MCF 10A (cell line): ENCODE data around the gene NR1D2. TPM values are rescaled to one million over a fixed set of nuclear protein-coding genes. Genes with fewer than 3 reads are reported as not detected.
"Not testable (repeated sequence)": the region's sequence is repeated elsewhere in the genome, so short reads cannot be mapped to it uniquely, and the experiment has no call there.

Experiments used
- BruUV-seq: library from RNA; stranded (reverse); fragments of 400-500 nt; replicated peaks from 2 replicates; lab custom pipeline; 2021; lab: Mats Ljungman, UMichigan
- CTCF ChIA-PET: fragments of 300-600 bp; sonication (Branson Sonifier 250); formaldehyde crosslinking; extraction: SDS; loops from one replicate; lab custom pipeline; 2021; ENCODE audit warnings: antibody characterized with exemption, inconsistent platforms; lab: Yijun Ruan, JAX
- POLR2A ChIA-PET: fragments of 300-600, 350-650 bp; sonication (Branson Sonifier 250); formaldehyde crosslinking; extraction: SDS; loops from one replicate; lab custom pipeline; 2020; ENCODE audit warnings: antibody characterized with exemption, inconsistent platforms; lab: Yijun Ruan, JAX
- DNase-seq: peaks from one replicate; pipeline ENCODE4 v3.0.0-alpha.2; 2018; ENCODE audit not compliant: unreplicated experiment
- H3K27ac Mint-ChIP-seq: one replicate; pipeline ENCODE4 v1.8.0; 2022; ENCODE audit warnings: mild to moderate bottlenecking, low read depth, mixed read lengths; ENCODE audit not compliant: unreplicated experiment
- H3K27me3 Mint-ChIP-seq: one replicate; pipeline ENCODE4 v1.8.0; 2022; ENCODE audit warnings: mixed read lengths; ENCODE audit not compliant: insufficient read depth, unreplicated experiment
- H3K36me3 Mint-ChIP-seq: one replicate; pipeline ENCODE4 v1.8.0; 2022; ENCODE audit warnings: mild to moderate bottlenecking, moderate library complexity, mixed read lengths; ENCODE audit not compliant: insufficient read depth, unreplicated experiment
- H3K4me1 Mint-ChIP-seq: one replicate; pipeline ENCODE4 v1.8.0; 2022; ENCODE audit warnings: mixed read lengths; ENCODE audit not compliant: insufficient read depth, unreplicated experiment
- H3K4me3 Mint-ChIP-seq: one replicate; pipeline ENCODE4 v1.8.0; 2022; ENCODE audit warnings: mild to moderate bottlenecking, moderate library complexity, mixed read lengths; ENCODE audit not compliant: unreplicated experiment
- H3K9me3 Mint-ChIP-seq: one replicate; pipeline ENCODE4 v1.8.0; 2022; ENCODE audit warnings: mixed read lengths; ENCODE audit not compliant: unreplicated experiment
- CTCF ChIP-seq: fragments of 200-600 bp; IDR thresholded peaks from one replicate; pipeline ENCODE4 v1.8.0; 2022; ENCODE audit warnings: antibody characterized with exemption, mild to moderate bottlenecking; ENCODE audit not compliant: unreplicated experiment
- intact Hi-C: fragments of 100-400 bp; cut with micrococcal nuclease; formaldehyde crosslinking; loops from 2 replicates; pipeline ENCODE4 v1.14.1; 2022
- total RNA-seq: library from RNA; stranded (reverse); gene quantifications from 2 replicates; pipeline ENCODE4 v1.2.3, GENCODE V29; 2022

NR1D2 gene
- total RNA-seq, 1 experiment from 2014 or later = 19.4 TPM

- no peaks in the 10 kb centered on the region for H3K9me3 Mint-ChIP-seq
- no peak for DNase-seq
- no peaks in the 10 kb centered on the region for H3K4me1 Mint-ChIP-seq
- ChIA-PET CTCF (no interaction called here), POLR2A (no interaction called here)
- intact Hi-C loops = no loop called here
- no TSS peak for BruUV-seq
- H3K27ac Mint-ChIP-seq = no peak overlapping the region
- no peaks in the 10 kb centered on the region for H3K36me3 Mint-ChIP-seq
- no peak overlapping the region for H3K4me3 Mint-ChIP-seq
- no peaks in the 10 kb centered on the region for H3K27me3 Mint-ChIP-seq
- no peak for TF ChIP-seq CTCF
These were observed 80.7 kb downstream of the NR1D2 start for GRCh38 chr3:24025805-24026204.

- H3K4me1 Mint-ChIP-seq, H3K27me3 Mint-ChIP-seq, H3K36me3 Mint-ChIP-seq, DNase-seq, intact Hi-C loops, H3K9me3 Mint-ChIP-seq, POLR2A ChIA-PET, H3K4me3 Mint-ChIP-seq, H3K27ac Mint-ChIP-seq, BruUV-seq: not testable (repeated sequence)
- CTCF ChIA-PET = interaction anchor here (0.7 kb wide), 1 partner anchor 23 kb away, joined by 3 read pairs; no protein-coding TSS in a partner anchor
These were observed 81.6 kb downstream of the NR1D2 start for GRCh38 chr3:24026665-24027064.

GRCh38 chr3:24027946-24028345, 82.9 kb downstream of the NR1D2 start:
- Mint-ChIP-seq H3K4me1 (no peaks in the 10 kb centered on the region), H3K36me3 (no peaks in the 10 kb centered on the region), H3K4me3 (no peak overlapping the region), H3K27ac (no peak overlapping the region), H3K27me3 (no peaks in the 10 kb centered on the region), H3K9me3 (peaks cover 10% of the 10 kb centered on the region)
- no peak for DNase-seq
- ChIA-PET CTCF (interaction anchor here (0.5 kb wide), 1 partner anchor 13 kb away, joined by 3 read pairs; no protein-coding TSS in a partner anchor), POLR2A (no interaction called here)
- intact Hi-C loops = no loop called here
- no peak for TF ChIP-seq CTCF
- BruUV-seq = no TSS peak

Other genes starting within 250 kb of the NR1D2 start
- 128 and 130 TPM in 2 replicates for gene UBE2E1, start 139.3 kb upstream of the NR1D2 start, total RNA-seq
- 6.8 and 9.7 TPM in 2 replicates for gene NKIRAS1, start 28.3 kb upstream of the NR1D2 start, total RNA-seq
- 2,310 and 2,617 TPM in 2 replicates for gene RPL15, start 28.2 kb upstream of the NR1D2 start, total RNA-seq